Neuron (in vitro differentiated cells): ENCODE data around the gene NOL4L.
"Not testable (repeated sequence)": the region's sequence is repeated elsewhere in the genome, so short reads cannot be mapped to it uniquely, and the experiment has no call there.

Experiments
- H2AFZ ChIP-seq: one replicate; pipeline ENCODE4 v1.6.1; 2013; ENCODE audit warnings: low read depth, mild to moderate bottlenecking, inconsistent platforms, low read length, moderate library complexity
- H3K27me3 ChIP-seq: one replicate; pipeline ENCODE4 v1.6.1; 2013; ENCODE audit warnings: low read length; ENCODE audit not compliant: insufficient read depth
- H3K36me3 ChIP-seq: one replicate; pipeline ENCODE4 v1.6.1; 2013; ENCODE audit warnings: low read length; ENCODE audit not compliant: insufficient read depth
- H3K4me1 ChIP-seq: one replicate; pipeline ENCODE4 v1.6.1; 2013; ENCODE audit warnings: low read length; ENCODE audit not compliant: insufficient read depth
- H3K4me3 ChIP-seq: 2 replicates; pipeline ENCODE4 v1.5.1; 2013; ENCODE audit warnings: mild to moderate bottlenecking, low read length, moderate library complexity
- H3K9me3 ChIP-seq: one replicate; pipeline ENCODE4 v1.6.1; 2013; ENCODE audit warnings: low read length

The NOL4L gene

DNA sequence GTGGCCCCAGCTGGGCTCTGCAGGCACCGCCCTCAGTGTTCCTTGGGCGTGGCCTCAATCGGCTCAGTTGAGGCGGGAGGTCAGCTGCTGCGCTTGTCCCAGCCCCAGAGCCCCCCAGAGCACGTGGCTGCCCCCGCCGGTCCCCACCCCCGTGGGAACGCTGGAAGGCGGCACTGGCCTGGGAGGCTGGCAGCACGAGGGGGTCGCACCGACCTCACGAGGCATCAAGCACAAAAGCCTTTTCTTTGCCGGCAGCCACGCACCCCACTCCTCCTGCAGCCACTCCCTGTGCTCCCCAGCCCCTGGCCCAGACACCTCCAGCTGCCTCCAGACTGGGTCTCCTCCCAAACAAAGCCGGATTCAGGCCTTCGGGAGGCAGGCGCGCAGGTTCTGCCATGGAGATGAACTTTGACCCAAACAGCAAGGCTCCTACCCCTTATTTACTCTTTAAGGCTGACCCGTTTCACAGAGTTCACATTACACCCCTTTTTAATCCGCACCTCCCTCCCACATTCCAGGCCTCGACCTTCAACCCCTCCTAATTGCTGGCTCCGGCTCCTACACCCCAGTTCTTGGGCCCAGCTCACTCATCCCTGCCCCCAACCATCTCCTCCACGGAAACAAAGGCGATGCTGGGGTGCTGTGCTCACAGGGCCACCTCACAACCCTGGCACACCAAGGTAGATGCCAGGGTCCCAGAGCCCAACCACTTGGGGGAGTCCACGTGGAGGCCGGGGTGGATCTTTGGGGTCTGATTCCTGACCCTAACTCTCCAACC, 111.7 kb downstream of the NOL4L start:
- Histone ChIP-seq H3K4me3 (peak overlapping the region; percentile 48), H3K36me3 (peaks cover 35% of the 10 kb centered on the region), H2AFZ (no peak overlapping the region), H3K9me3 (no peaks in the 10 kb centered on the region), H3K27me3 (no peaks in the 10 kb centered on the region), H3K4me1 (peaks cover 50% of the 10 kb centered on the region)

- Histone ChIP-seq H3K27me3 (no peaks in the 10 kb centered on the region), H2AFZ (no peak overlapping the region), H3K9me3 (no peaks in the 10 kb centered on the region), H3K4me1 (peaks cover 50% of the 10 kb centered on the region), H3K36me3 (peaks cover 35% of the 10 kb centered on the region), H3K4me3 (no peak overlapping the region)
Observed at GRCh38 chr20:32472581-32473207, 112.4 kb downstream of the NOL4L start.

DNA sequence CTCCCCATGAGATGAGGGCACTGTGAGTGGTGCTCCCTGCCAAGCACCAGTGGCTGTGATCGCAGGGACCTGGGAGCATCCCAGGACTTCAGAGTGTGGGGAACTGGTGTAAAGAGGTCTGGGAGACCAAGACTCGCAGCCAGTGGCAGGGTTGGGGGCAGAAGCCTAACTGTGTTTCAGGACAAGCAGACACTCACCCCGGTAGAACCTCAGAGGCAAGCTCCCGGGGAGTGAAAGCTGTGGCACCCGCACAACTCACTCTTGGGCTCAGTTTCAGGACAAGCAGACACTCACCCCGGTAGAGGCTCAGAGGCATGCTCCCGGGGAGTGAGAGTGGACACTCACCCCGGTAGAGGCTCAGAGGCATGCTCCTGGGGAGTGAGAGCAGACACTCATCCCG, 114.2 kb downstream of the NOL4L start:
- Histone ChIP-seq H3K36me3 (peaks cover 38% of the 10 kb centered on the region), H3K4me1 (peaks cover 48% of the 10 kb centered on the region), H3K4me3 (no peak overlapping the region), H3K9me3 (no peaks in the 10 kb centered on the region), H3K27me3 (no peaks in the 10 kb centered on the region), H2AFZ (no peak overlapping the region)

DNA sequence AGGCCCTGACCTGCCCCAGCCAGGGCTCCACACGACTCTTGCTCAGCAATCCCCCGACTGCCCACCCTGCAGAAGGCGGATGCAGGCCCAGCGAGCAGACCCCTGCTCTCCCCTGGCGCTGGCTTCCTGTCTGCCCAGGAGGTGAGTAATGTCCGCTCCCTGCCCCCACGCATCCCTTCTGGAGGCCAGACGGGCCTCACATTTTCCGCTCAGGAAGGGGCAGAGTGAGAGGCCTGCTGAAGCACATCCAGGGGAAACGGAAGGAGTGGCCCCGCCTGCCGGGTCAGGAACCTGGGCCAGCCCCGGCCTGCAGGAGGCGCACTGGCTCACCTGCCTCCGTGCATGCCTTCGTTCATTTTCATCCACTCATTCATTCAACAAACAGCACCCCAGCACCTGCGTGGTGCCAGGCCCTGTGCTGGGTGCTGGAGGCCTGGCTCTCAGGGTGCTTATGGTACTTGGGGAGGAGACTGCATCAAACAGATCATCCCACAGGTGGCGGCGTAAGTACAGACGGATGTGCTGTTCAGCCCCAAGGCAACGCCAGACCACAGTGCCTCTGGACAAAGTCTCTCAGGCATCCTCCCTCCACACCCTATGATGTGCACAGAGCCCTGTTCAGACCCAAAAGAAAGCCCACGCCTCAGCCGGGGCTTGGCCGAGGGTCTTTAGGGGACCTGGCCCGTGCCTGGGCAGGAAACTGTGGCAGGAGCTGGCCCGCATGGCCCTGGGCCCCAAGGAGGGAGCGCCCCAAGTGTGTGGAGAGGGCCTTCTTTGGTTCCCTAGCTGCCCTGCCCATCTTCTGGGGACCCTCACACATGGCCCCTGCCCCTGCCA, 114.9 kb downstream of the NOL4L start:
- H3K9me3 ChIP-seq: no peaks in the 10 kb centered on the region
- peaks cover 45% of the 10 kb centered on the region for H3K4me1 ChIP-seq
- no peak overlapping the region for H2AFZ ChIP-seq
- H3K36me3 ChIP-seq: peaks cover 43% of the 10 kb centered on the region
- no peaks in the 10 kb centered on the region for H3K27me3 ChIP-seq
- H3K4me3 ChIP-seq: no peak overlapping the region

GRCh38 chr20:32468860-32469259, 116.3 kb downstream of the NOL4L start:
- Histone ChIP-seq H3K27me3 (no peaks in the 10 kb centered on the region), H3K4me3 (no peak overlapping the region), H2AFZ (no peak overlapping the region), H3K4me1 (peaks cover 42% of the 10 kb centered on the region), H3K9me3 (no peaks in the 10 kb centered on the region), H3K36me3 (peaks cover 46% of the 10 kb centered on the region)

DNA sequence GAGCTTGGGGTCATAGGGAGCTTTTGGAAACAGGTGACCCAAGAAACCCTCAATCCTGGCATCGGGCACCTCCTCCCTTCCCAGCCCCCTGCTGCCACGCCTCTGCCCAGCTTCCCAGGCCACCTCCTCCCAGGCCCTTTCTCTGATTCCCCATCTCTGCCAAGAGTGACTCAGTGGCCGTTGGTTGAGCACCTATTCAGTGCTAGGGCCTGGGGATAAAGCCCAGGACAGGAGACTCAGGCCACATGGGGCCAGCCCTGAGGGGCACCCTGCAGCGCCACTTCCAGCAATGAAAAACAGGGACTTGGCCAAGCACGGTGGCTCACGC, 116.9 kb downstream of the NOL4L start:
- no peaks in the 10 kb centered on the region for H3K9me3 ChIP-seq
- peaks cover 42% of the 10 kb centered on the region for H3K4me1 ChIP-seq
- no peak overlapping the region for H2AFZ ChIP-seq
- H3K27me3 ChIP-seq: no peaks in the 10 kb centered on the region
- peaks cover 43% of the 10 kb centered on the region for H3K36me3 ChIP-seq
- H3K4me3 ChIP-seq: no peak overlapping the region

GRCh38 chr20:32467506-32468312, 117.4 kb downstream of the NOL4L start:
- Histone ChIP-seq H3K4me3 (no peak overlapping the region), H2AFZ (no peak overlapping the region), H3K27me3 (no peaks in the 10 kb centered on the region), H3K36me3 (peaks cover 38% of the 10 kb centered on the region), H3K4me1 (peaks cover 37% of the 10 kb centered on the region), H3K9me3 (no peaks in the 10 kb centered on the region)

- peaks cover 31% of the 10 kb centered on the region for H3K36me3 ChIP-seq
- peaks cover 33% of the 10 kb centered on the region for H3K4me1 ChIP-seq
- H3K27me3 ChIP-seq: no peaks in the 10 kb centered on the region
- no peaks in the 10 kb centered on the region for H3K9me3 ChIP-seq
- H3K4me3 ChIP-seq: no peak overlapping the region
- no peak overlapping the region for H2AFZ ChIP-seq
Observed at GRCh38 chr20:32466739-32467505, 118.2 kb downstream of the NOL4L start.

GRCh38 chr20:32465901-32466675, 119.0 kb downstream of the NOL4L start:
- Histone ChIP-seq H3K4me1 (peaks cover 33% of the 10 kb centered on the region), H3K36me3 (peaks cover 23% of the 10 kb centered on the region)
- not testable (repeated sequence) for H3K9me3 ChIP-seq, H3K27me3 ChIP-seq, H3K4me3 ChIP-seq, H2AFZ ChIP-seq

DNA sequence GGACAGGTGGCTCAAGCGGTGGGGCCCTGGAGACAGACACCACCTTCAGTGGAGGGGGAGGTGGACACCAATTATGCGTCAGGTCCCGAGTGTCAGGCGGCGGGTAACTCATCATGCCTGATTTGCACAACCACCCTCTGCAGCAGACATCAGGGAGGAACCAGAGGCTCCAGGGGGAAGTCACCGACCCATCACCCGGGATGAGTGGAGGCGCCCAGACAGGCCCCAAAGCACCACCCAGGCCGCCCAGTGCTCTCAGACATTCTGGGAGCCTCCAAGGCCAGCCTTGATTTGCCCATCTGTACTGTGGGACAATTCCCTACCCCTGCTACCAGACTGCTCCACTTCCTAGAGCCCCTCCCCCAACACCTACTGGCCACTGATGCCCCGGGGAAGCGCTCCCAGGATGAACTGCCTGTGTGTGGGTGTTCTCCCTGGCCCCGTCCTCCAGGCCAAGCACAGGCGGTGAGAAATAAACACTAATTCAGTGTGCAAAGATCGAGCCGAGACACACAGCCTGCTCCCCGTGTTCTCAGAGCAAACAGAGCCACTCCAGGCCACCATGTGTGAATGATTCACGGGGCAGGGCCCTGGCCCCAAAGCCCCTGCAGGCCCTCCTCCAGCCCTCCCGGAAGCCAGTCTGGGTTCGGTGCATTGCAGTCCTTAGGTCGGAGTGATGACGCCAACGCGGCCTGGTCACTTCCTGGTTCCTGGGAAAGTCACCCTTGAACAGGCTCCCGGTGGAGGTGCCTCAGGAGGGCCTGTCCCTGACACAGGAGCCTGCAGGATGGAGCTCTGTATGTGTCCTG, 119.8 kb downstream of the NOL4L start:
- Histone ChIP-seq H3K36me3 (peaks cover 16% of the 10 kb centered on the region), H2AFZ (no peak overlapping the region), H3K4me1 (peaks cover 33% of the 10 kb centered on the region), H3K4me3 (no peak overlapping the region), H3K27me3 (no peaks in the 10 kb centered on the region), H3K9me3 (no peaks in the 10 kb centered on the region)

GRCh38 chr20:32464401-32465091, 120.6 kb downstream of the NOL4L start:
- Histone ChIP-seq H3K9me3 (no peaks in the 10 kb centered on the region), H3K4me1 (peaks cover 33% of the 10 kb centered on the region), H2AFZ (no peak overlapping the region), H3K27me3 (no peaks in the 10 kb centered on the region), H3K4me3 (no peak overlapping the region), H3K36me3 (peaks cover 11% of the 10 kb centered on the region)
